ENCODE measurements around the gene RASL11B. TPM values are rescaled to one million over a fixed set of nuclear protein-coding genes. Genes with fewer than 3 reads are reported as not detected.

RASL11B gene
- total and polyA plus RNA-seq, 2 experiments from 2014 or later, result 7.6 to 8.9 TPM

- TF ChIP-seq, protein P1, sequence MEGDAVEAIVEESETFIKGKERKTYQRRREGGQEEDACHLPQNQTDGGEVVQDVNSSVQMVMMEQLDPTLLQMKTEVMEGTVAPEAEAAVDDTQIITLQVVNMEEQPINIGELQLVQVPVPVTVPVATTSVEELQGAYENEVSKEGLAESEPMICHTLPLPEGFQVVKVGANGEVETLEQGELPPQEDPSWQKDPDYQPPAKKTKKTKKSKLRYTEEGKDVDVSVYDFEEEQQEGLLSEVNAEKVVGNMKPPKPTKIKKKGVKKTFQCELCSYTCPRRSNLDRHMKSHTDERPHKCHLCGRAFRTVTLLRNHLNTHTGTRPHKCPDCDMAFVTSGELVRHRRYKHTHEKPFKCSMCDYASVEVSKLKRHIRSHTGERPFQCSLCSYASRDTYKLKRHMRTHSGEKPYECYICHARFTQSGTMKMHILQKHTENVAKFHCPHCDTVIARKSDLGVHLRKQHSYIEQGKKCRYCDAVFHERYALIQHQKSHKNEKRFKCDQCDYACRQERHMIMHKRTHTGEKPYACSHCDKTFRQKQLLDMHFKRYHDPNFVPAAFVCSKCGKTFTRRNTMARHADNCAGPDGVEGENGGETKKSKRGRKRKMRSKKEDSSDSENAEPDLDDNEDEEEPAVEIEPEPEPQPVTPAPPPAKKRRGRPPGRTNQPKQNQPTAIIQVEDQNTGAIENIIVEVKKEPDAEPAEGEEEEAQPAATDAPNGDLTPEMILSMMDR (IDR thresholded peaks at IDR 0.05; ENCODE audit: poor library complexity), result no peak
- TF ChIP-seq EZH2phosphoT487 (IDR thresholded peaks at IDR 0.05; ENCODE audit: low read depth, severe bottlenecking, unreplicated experiment) (no peak), EZH2 (IDR thresholded peaks at IDR 0.05; ENCODE audit: borderline replicate concordance) (no peak)
- Histone ChIP-seq H3K27ac (no peak overlapping the region), H4K20me1 (ENCODE audit: insufficient read depth, poor library complexity, severe bottlenecking) (no peaks in the 10 kb centered on the region), H3K4me2 (no peak overlapping the region), H3K36me3 (replicated peaks; ENCODE audit: insufficient read depth, low read depth) (no peaks in the 10 kb centered on the region), H3K9me3 (ENCODE audit: low read depth) (no peaks in the 10 kb centered on the region), H2AFZ (no peak overlapping the region), H3K27me3 (no peaks in the 10 kb centered on the region), H3K79me2 (no peaks in the 10 kb centered on the region), H3K9me2 (replicated peaks; ENCODE audit: insufficient read depth) (no peaks in the 10 kb centered on the region), H3K4me3 (no peak overlapping the region), H3K4me1 (ENCODE audit: insufficient read depth) (peaks cover 8% of the 10 kb centered on the region)
- no peak for DNase-seq (ENCODE audit: low spot score)
- 92% methylated on average over 7 of the region's 7 CpGs for WGBS (ENCODE audit: low lambda C conversion rate, missing lambda C conversion rate)
Observed at GRCh38 chr4:52836678-52837077, 25.4 kb upstream of the RASL11B start.

GRCh38 chr4:52837716-52838558, 24.2 kb upstream of the RASL11B start:
- Histone ChIP-seq H4K20me1 (ENCODE audit: insufficient read depth, poor library complexity, severe bottlenecking) (no peaks in the 10 kb centered on the region), H3K27me3 (no peaks in the 10 kb centered on the region), H3K79me2 (no peaks in the 10 kb centered on the region), H3K9me3 (ENCODE audit: low read depth) (no peaks in the 10 kb centered on the region), H3K4me3 (no peak overlapping the region), H3K4me1 (ENCODE audit: insufficient read depth) (peaks cover 18% of the 10 kb centered on the region), H2AFZ (no peak overlapping the region), H3K36me3 (replicated peaks; ENCODE audit: insufficient read depth, low read depth) (no peaks in the 10 kb centered on the region), H3K9me2 (replicated peaks; ENCODE audit: insufficient read depth) (no peaks in the 10 kb centered on the region), H3K4me2 (peak overlapping the region; percentile 8), H3K27ac (peak overlapping the region; percentile 37)
- 71% methylated on average over 7 of the region's 7 CpGs for WGBS (ENCODE audit: low lambda C conversion rate, missing lambda C conversion rate)
- DNase-seq (ENCODE audit: low spot score), result peak; percentile 54
- TF ChIP-seq EZH2phosphoT487 (IDR thresholded peaks at IDR 0.05; ENCODE audit: low read depth, severe bottlenecking, unreplicated experiment), result no peak
- TF ChIP-seq EZH2 (IDR thresholded peaks at IDR 0.05; ENCODE audit: borderline replicate concordance), result no peak
- TF ChIP-seq, protein P1 (IDR thresholded peaks at IDR 0.05; ENCODE audit: poor library complexity), result no peak

- TF ChIP-seq, protein P1 (IDR thresholded peaks at IDR 0.05; ENCODE audit: poor library complexity), result no peak
- Histone ChIP-seq H3K36me3 (replicated peaks; ENCODE audit: insufficient read depth, low read depth) (no peaks in the 10 kb centered on the region), H3K4me1 (ENCODE audit: insufficient read depth) (peaks cover 18% of the 10 kb centered on the region), H3K27me3 (no peaks in the 10 kb centered on the region), H3K9me3 (ENCODE audit: low read depth) (no peaks in the 10 kb centered on the region), H3K4me3 (no peak overlapping the region), H3K27ac (peak overlapping the region; percentile 37), H3K79me2 (no peaks in the 10 kb centered on the region), H3K4me2 (peak overlapping the region; percentile 8), H4K20me1 (ENCODE audit: insufficient read depth, poor library complexity, severe bottlenecking) (no peaks in the 10 kb centered on the region), H2AFZ (peak overlapping the region; percentile 3), H3K9me2 (replicated peaks; ENCODE audit: insufficient read depth) (no peaks in the 10 kb centered on the region)
- no peak for DNase-seq (ENCODE audit: low spot score)
- 63% methylated on average over 10 of the region's 10 CpGs for WGBS (ENCODE audit: low lambda C conversion rate, missing lambda C conversion rate)
Observed at GRCh38 chr4:52838729-52839586, 23.2 kb upstream of the RASL11B start.

Data from hepatocyte (in vitro differentiated cells).